H1 (cell line): ENCODE measurements around the gene SLC39A9.

Source experiments
- CTCF ChIP-seq, 3 experiments: IDR thresholded peaks; 1 replicate in 2 of 3; 2 replicates in 1 of 3; pipeline versions ENCODE4 v1.5.1 to v1.6.1; 2011; ENCODE audit warnings: low read length in 3 of 3, mild to moderate bottlenecking in 3 of 3, inconsistent platforms in 2 of 3, low read depth in 1 of 3, moderate library complexity in 1 of 3; ENCODE audit not compliant: insufficient read depth in 1 of 3; ENCODE audit errors: control extremely low read depth in 1 of 3
- TCF12 ChIP-seq: IDR thresholded peaks from 2 replicates; pipeline ENCODE4 v1.6.1; 2011; ENCODE audit warnings: low read depth, mild to moderate bottlenecking, low read length

DNA sequence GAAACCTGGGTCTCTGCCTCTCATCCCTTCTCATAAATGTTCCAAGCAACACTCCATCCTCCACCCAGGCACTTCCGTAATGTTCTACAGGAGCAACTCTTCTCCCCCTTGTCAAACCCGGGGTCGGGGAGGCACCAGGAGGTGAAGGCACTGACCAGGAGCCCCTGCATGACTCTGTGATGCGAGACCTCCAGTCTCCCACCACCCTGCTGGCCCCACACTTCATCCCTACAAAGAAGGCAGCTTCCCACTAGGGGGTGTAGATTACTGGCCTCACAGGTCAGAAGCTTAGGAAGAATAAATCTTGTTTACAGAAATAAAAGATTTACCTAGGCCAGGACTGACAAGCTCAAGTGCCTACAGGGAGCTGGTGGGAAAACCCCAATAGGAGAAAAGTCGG lies 47.6 kb upstream of the SLC39A9 start:
- no peak for TF ChIP-seq CTCF (IDR thresholded peaks at IDR 0.05; ENCODE audit: control extremely low read depth in 1 of 3, insufficient read depth in 1 of 3, low read depth in 1 of 3, low read length in 3 of 3)
- TF ChIP-seq TCF12 = no peak
